ENCODE measurements around the gene CCNJL. TPM values are rescaled to one million over a fixed set of nuclear protein-coding genes. Genes with fewer than 3 reads are reported as not detected.

CCNJL gene
- total and polyA plus RNA-seq, 2 of the 8 experiments (the other 6 are each of a cell fraction or from before 2014, with no cell fraction given): 34.6 to 44.7 TPM

DNA sequence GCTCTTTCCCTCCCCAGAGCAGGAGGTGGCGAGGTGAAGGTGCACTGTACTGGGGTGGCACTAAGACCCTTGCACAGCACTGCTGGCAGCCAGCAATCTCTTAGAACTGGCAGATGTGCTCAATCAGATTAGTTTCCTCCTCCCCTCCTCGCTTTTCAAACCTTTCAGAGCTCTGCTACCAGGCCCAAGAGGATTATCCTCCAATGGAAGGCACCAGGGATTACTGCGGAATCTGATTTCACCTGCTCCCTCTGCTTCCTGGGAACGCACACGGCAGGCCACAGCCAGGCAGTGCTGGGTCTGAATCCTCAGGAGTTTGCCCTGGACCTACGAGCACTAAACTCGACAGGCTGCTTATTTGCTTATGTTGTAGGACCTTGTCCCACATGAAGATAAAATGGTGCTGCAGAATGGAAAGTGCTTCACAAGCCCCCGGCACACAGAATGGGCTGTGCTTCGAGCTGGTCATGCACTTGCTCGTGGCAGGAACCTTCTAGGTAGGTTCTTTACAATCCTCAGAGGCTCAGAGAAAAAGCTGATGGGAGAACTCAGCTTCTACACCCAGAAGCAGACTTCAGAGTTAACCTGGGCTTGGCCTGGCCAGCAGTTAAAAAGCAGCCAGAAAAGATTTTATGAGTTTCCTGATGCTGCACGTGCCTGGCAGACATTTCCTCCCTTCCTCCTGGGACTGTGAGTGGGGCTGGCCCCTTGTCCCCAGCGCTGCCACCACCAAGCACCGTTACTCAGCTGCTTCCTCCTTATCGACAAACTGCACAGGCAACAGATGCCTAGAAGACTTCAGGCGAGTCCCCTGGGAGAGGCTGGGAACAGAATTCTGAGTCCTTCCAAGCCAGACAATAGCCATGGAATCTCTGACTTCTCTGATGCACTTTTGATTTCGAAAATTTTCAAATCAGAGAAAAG, 50.0 kb downstream of the CCNJL start:
- CTCF ChIA-PET (ENCODE audit: partially characterized antibody): interaction anchor here (1.1 to 29.3 kb wide), 4 partner anchors 1 to 83 kb away, joined by 4 to 362 read pairs (median 238); no protein-coding TSS in a partner anchor
- 83% methylated on average over 16 of the region's 16 CpGs; no CpG with 5 or more reads in 1 of the 2 experiments for WGBS, 2 experiments (ENCODE audit: extremely low coverage in 1 of 2, insufficient coverage in 1 of 2, insufficient read length in 1 of 2, insufficient replicate concordance in 2 of 2, low coverage in 1 of 2, low lambda C conversion rate in 2 of 2, missing lambda C conversion rate in 1 of 2)
- H3K27me3 ChIP-seq (replicated peaks in 1 of 4; ENCODE audit: control insufficient read depth in 3 of 4, extremely low read depth in 1 of 4, insufficient read depth in 3 of 4, low read length in 3 of 4): no peaks in the 10 kb centered on the region

More for the DNA sequence above, 50.0 kb downstream of the CCNJL start:
- H2BK15ac ChIP-seq (ENCODE audit: low read length): no peak overlapping the region
- no peak overlapping the region for H3K56ac ChIP-seq (replicated peaks; ENCODE audit: insufficient read length, low read depth, low read length)
- H4K91ac ChIP-seq (replicated peaks; ENCODE audit: insufficient read length, low read length): no peak overlapping the region
- no peak overlapping the region for H2BK12ac ChIP-seq (ENCODE audit: low read depth, low read length)
- H2AFZ ChIP-seq (ENCODE audit: low read length): no peak overlapping the region
- no peak overlapping the region for H2BK120ac ChIP-seq (replicated peaks; ENCODE audit: low read depth, low read length)
- peak overlapping the region; percentile 15 for H3K4ac ChIP-seq (replicated peaks; ENCODE audit: insufficient read length, low read depth, low read length)
- no peak overlapping the region for H4K8ac ChIP-seq (ENCODE audit: extremely low read depth, insufficient read depth, low read length)
- H3K79me2 ChIP-seq (ENCODE audit: control insufficient read depth in 1 of 2, insufficient read depth in 2 of 2, low read length in 2 of 2): peaks cover 0 to 29% of the 10 kb centered on the region in 2 experiments; a peak in 1 of 4 replicates
- no peak overlapping the region; the same call in 1 of the 2 replicates for H3K18ac ChIP-seq (ENCODE audit: extremely low read depth, low read length)
- no peaks in the 10 kb centered on the region for H3K23me2 ChIP-seq (ENCODE audit: low read depth, low read length)
- no peak overlapping the region for H3K14ac ChIP-seq (ENCODE audit: insufficient read length)
- H3K36me3 ChIP-seq (ENCODE audit: control insufficient read depth in 2 of 4, insufficient read depth in 4 of 4, low read length in 3 of 4): peaks cover 3 to 12% (median 9%) of the 10 kb centered on the region in 4 experiments; a peak in 6 of 8 replicates
- H3K4me3 ChIP-seq (ENCODE audit: extremely low read depth in 1 of 4, insufficient read depth in 2 of 4, low read depth in 3 of 4, low read length in 4 of 4): no peak overlapping the region
- H4K5ac ChIP-seq (ENCODE audit: insufficient read length, low read depth, low read length): no peak overlapping the region
- H3K9me3 ChIP-seq (ENCODE audit: insufficient read depth in 2 of 2, low read depth in 1 of 2, low read length in 1 of 2): no peaks in the 10 kb centered on the region
- H4K20me1 ChIP-seq (replicated peaks in 1 of 2; ENCODE audit: control insufficient read depth in 1 of 2, insufficient read depth in 2 of 2, low read length in 2 of 2): peaks cover 5 to 10% of the 10 kb centered on the region in 2 experiments
- H3K79me1 ChIP-seq (ENCODE audit: low read depth, low read length): peaks cover 12% of the 10 kb centered on the region
- no peak overlapping the region for H2BK20ac ChIP-seq (ENCODE audit: low read length)
- FAIRE-seq: no peak
- H2BK5ac ChIP-seq (ENCODE audit: low read depth, low read length): no peak overlapping the region
- no peak overlapping the region; a peak in 1 of 4 replicates for H3K4me2 ChIP-seq (ENCODE audit: insufficient read depth in 1 of 2, low read depth in 2 of 2, low read length in 2 of 2)
- H3K23ac ChIP-seq (ENCODE audit: insufficient read length): no peak overlapping the region
- H3K9ac ChIP-seq (replicated peaks in 1 of 4; ENCODE audit: extremely low read depth in 1 of 4, low read depth in 3 of 4, low read length in 3 of 4): peak overlapping the region in 1 of 4 experiments; percentile 36; a peak in 1 of 7 replicates
- POLR2A ChIA-PET (ENCODE audit: partially characterized antibody): interaction anchor here (0.8 to 1.6 kb wide), 3 partner anchors 10 to 49 kb away, joined by 3 to 5 read pairs (median 4); partner anchors contain the start of gene CCNJL
- no peak overlapping the region for H2AK5ac ChIP-seq (ENCODE audit: low read depth, low read length)
- H3K27ac ChIP-seq (ENCODE audit: low read depth, low read length): no peak overlapping the region
- H3K4me1 ChIP-seq (replicated peaks in 1 of 4; ENCODE audit: control insufficient read depth in 3 of 4, insufficient read depth in 4 of 4, low read length in 3 of 4): peaks cover 6 to 35% (median 26%) of the 10 kb centered on the region in 4 experiments
- no peak for DNase-seq (ENCODE audit: low read depth in 1 of 2, low spot score in 2 of 2)
- TF ChIP-seq BRCA1 (IDR thresholded peaks at IDR 0.05; ENCODE audit: low read depth, low read length) (no peak), GTF2F1 (IDR thresholded peaks at IDR 0.05; ENCODE audit: borderline replicate concordance, low read depth, low read length) (no peak), TBP (IDR thresholded peaks at IDR 0.05; ENCODE audit: low read depth, low read length) (no peak), CHD2 (IDR thresholded peaks at IDR 0.05; ENCODE audit: low read length) (no peak), RAD21 (IDR thresholded peaks at IDR 0.05 in 1 of 2, conservative IDR thresholded peaks at IDR 0.05 in 1 of 2; ENCODE audit: low read depth in 2 of 2, low read length in 2 of 2) (peak in 1 of 2 experiments; percentile 6; a peak in 1 of 4 replicates), ZNF274 (IDR thresholded peaks at IDR 0.05; ENCODE audit: borderline replicate concordance, extremely low read depth, low read length) (no peak), KDM5A (IDR thresholded peaks at IDR 0.05; ENCODE audit: low read length) (no peak)
- TF ChIP-seq, protein P1, sequence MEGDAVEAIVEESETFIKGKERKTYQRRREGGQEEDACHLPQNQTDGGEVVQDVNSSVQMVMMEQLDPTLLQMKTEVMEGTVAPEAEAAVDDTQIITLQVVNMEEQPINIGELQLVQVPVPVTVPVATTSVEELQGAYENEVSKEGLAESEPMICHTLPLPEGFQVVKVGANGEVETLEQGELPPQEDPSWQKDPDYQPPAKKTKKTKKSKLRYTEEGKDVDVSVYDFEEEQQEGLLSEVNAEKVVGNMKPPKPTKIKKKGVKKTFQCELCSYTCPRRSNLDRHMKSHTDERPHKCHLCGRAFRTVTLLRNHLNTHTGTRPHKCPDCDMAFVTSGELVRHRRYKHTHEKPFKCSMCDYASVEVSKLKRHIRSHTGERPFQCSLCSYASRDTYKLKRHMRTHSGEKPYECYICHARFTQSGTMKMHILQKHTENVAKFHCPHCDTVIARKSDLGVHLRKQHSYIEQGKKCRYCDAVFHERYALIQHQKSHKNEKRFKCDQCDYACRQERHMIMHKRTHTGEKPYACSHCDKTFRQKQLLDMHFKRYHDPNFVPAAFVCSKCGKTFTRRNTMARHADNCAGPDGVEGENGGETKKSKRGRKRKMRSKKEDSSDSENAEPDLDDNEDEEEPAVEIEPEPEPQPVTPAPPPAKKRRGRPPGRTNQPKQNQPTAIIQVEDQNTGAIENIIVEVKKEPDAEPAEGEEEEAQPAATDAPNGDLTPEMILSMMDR (IDR thresholded peaks at IDR 0.05; ENCODE audit: control extremely low read depth in 1 of 3, insufficient read depth in 1 of 3, low read depth in 1 of 3, low read length in 3 of 3): no peak

Data from H1 (cell line).